CD4-positive, CD25-positive, alpha-beta regulatory T cell (primary cell): ENCODE data around the gene TNFAIP2. TPM values are rescaled to one million over a fixed set of nuclear protein-coding genes. Genes with fewer than 3 reads are reported as not detected.

ENCODE experiments used
- ATAC-seq, 2 donors: fragments of 150-1000 bp; cut with Tn5 transposase; one replicate each; pipeline ENCODE4 v1.10.0; 2021; ENCODE audit warnings: low read depth in 2 of 2, moderate number of reproducible peaks in 2 of 2, moderate library complexity in 1 of 2
- DNase-seq, 3 donors: peaks; one replicate each; pipeline versions ENCODE4 v3.0.0 to v3.0.0-alpha.2; 2012 to 2022; ENCODE audit warnings: mixed read lengths in 1 of 3
- H3K27ac ChIP-seq: one replicate; pipeline ENCODE4 v1.7.0; 2013; ENCODE audit warnings: mild to moderate bottlenecking, low read length; ENCODE audit not compliant: insufficient read depth, poor library complexity, severe bottlenecking
- H3K27me3 ChIP-seq: one replicate; pipeline ENCODE4 v1.7.0; 2013; ENCODE audit warnings: low read length; ENCODE audit not compliant: control insufficient read depth, insufficient read depth
- H3K36me3 ChIP-seq: one replicate; pipeline ENCODE4 v1.7.0; 2013; ENCODE audit warnings: mild to moderate bottlenecking, low read length, moderate library complexity; ENCODE audit not compliant: control insufficient read depth, insufficient read depth
- H3K4me1 ChIP-seq: 2 replicates; pipeline ENCODE4 v1.7.0; 2013; ENCODE audit warnings: mild to moderate bottlenecking, low read length; ENCODE audit not compliant: insufficient read depth, control insufficient read depth, poor library complexity, severe bottlenecking
- H3K4me3 ChIP-seq: one replicate; pipeline ENCODE4 v1.7.0; 2013; ENCODE audit warnings: low read depth, mild to moderate bottlenecking, low read length, moderate library complexity
- H3K9me3 ChIP-seq, 2 experiments: 1 replicate in 1 of 2; 2 replicates in 1 of 2; pipeline ENCODE4 v1.7.0; 2013; ENCODE audit warnings: low read length in 2 of 2, mild to moderate bottlenecking in 1 of 2, moderate library complexity in 1 of 2; ENCODE audit not compliant: control insufficient read depth in 2 of 2
- H3K27ac Mint-ChIP-seq, 3 donors: one replicate each; pipeline ENCODE4 v1.8.0; 2020 to 2022; ENCODE audit warnings: mild to moderate bottlenecking in 3 of 3, mixed read lengths in 3 of 3, moderate library complexity in 2 of 3
- H3K27me3 Mint-ChIP-seq: one replicate; pipeline ENCODE4 v1.8.0; 2022; ENCODE audit warnings: mild to moderate bottlenecking, mixed read lengths
- H3K36me3 Mint-ChIP-seq: one replicate; pipeline ENCODE4 v1.8.0; 2020; ENCODE audit warnings: mixed read lengths
- H3K4me1 Mint-ChIP-seq, 4 donors: one replicate each; pipeline ENCODE4 v1.8.0; 2020 to 2022; ENCODE audit warnings: mixed read lengths in 4 of 4, mild to moderate bottlenecking in 1 of 4
- H3K4me3 Mint-ChIP-seq, 4 donors: one replicate each; pipeline ENCODE4 v1.8.0; 2020 to 2022; ENCODE audit warnings: mild to moderate bottlenecking in 4 of 4, mixed read lengths in 4 of 4, moderate library complexity in 3 of 4
- H3K9me3 Mint-ChIP-seq, 7 donors: one replicate each; pipeline ENCODE4 v1.8.0; 2020 to 2022; ENCODE audit warnings: mixed read lengths in 7 of 7, mild to moderate bottlenecking in 3 of 7, moderate library complexity in 2 of 7
- polyA plus RNA-seq, 4 donors: library from polyadenylated mRNA; unstranded; fragments of 300-500 nt; fragmentation: Illumina TruSeq; gene quantifications; one replicate each; pipeline ENCODE4 v1.2.3, GENCODE V29; 2021
- total RNA-seq: library from RNA; stranded (reverse); gene quantifications from one replicate; pipeline ENCODE4 v1.2.3, GENCODE V29; 2022

TNFAIP2 gene
- total and polyA plus RNA-seq, 5 donors from 2014 or later: 0.64 TPM; not detected in 4

DNA sequence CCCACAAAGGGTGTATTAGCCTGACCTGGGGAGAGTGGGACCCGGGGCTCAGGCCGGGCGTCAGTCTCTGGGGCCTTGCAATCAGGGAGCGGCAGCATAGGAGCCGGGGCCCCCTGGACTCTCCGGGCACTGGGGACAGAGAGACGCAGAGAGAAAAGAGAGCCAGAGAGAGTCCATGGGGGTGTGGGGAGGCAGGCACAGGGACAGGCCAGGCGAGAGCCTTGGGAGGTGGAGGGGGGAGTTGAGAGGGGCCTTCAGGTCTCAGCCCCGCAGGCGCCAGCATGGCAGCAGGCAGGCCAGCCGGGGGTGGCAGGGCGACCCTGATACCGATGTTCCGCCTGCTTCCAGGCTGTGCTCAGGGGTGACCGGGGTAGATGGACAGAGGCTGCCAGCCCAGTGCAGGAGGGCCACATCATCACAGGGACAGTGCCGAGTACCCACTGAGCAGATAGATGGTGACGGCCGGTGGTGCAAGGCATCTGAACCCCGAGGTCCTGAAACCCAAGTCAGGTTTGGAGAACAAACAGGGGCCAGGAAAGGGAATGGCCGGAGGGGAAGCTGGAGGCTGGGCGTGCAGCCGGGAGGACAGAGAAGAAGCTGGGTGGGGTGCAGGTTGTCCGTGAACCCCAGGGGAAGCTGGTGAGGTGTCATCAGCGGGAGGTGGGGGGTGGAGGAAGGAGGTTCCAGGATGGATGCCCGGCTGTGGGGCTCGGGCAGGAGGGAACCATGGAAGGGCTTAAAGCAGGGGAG is 25.8 kb upstream of the TNFAIP2 start:
- DNase-seq (no peak), ATAC-seq (no peak)
- Histone ChIP-seq H3K9me3 (no peaks in the 10 kb centered on the region), H3K36me3 (no peaks in the 10 kb centered on the region), H3K4me1 (no peaks in the 10 kb centered on the region), H3K27me3 (no peaks in the 10 kb centered on the region), H3K4me3 (no peak overlapping the region), H3K27ac (no peak overlapping the region)
- Mint-ChIP-seq H3K36me3 (no peaks in the 10 kb centered on the region), H3K9me3 (peaks cover 0 to 3% (median 0%) of the 10 kb centered on the region in 7 donors), H3K4me3 (no peak overlapping the region), H3K27me3 (peaks cover 14% of the 10 kb centered on the region), H3K27ac (no peak overlapping the region), H3K4me1 (peaks cover 0 to 4% (median 0%) of the 10 kb centered on the region in 4 donors)

DNA sequence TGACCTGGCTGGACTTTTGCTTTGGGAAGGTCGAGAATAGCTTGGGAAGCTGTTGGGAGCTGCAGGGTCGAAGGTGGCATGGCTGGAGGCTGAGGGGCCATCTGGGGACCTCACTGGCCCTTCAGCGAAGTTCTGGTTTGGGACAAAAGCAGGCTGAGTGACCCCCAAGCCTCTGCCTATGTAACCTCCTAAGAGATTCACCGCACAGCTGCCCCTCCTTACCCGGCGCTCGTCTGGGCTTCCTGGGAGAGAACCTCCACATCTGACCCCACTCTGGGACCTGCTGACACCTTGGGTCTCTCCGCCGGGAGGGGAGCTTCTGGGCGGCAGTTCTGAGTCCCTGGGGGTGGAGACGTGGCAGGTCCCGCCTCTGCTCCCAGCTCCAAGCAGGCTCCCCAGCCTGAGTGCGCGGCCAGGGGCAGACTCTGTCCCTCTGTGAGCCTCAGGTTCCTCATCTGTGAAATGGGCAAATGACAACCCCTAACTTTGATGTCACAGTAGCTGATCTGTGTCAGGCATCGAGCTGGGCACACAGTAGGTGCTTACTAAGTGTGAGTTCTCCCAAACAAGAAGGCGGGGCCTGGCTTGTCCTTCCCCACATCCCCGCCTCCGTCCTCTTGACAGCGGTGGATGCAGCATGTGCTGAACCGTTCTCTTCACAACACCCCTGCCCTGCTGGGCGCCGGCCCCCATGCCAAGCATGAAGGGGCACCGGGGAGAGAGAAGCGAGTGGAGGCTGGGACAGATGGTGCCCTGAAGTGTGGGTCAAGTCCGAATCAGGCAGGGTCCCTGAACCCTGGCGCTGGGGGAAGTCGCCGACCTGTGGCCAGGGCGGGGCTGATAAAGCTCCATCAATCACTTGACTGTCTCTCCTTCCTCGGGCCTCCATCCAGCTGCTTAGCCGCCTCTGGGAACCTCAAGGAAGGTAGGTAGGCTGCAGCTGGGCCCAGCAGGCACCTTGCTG is 25.0 kb upstream of the TNFAIP2 start:
- DNase-seq (no peak), ATAC-seq (no peak)
- peaks cover 0 to 4% (median 0%) of the 10 kb centered on the region in 4 donors for H3K4me1 Mint-ChIP-seq
- no peaks in the 10 kb centered on the region for H3K36me3 ChIP-seq
- no peak overlapping the region for H3K27ac Mint-ChIP-seq
- H3K27ac ChIP-seq: no peak overlapping the region
- no peak overlapping the region for H3K4me3 ChIP-seq
- H3K9me3 ChIP-seq: no peaks in the 10 kb centered on the region
- H3K4me3 Mint-ChIP-seq: no peak overlapping the region
- H3K4me1 ChIP-seq: no peaks in the 10 kb centered on the region
- no peaks in the 10 kb centered on the region for H3K27me3 ChIP-seq
- peaks cover 0 to 3% (median 0%) of the 10 kb centered on the region in 7 donors for H3K9me3 Mint-ChIP-seq
- H3K27me3 Mint-ChIP-seq: peaks cover 14% of the 10 kb centered on the region
- H3K36me3 Mint-ChIP-seq: no peaks in the 10 kb centered on the region

DNA sequence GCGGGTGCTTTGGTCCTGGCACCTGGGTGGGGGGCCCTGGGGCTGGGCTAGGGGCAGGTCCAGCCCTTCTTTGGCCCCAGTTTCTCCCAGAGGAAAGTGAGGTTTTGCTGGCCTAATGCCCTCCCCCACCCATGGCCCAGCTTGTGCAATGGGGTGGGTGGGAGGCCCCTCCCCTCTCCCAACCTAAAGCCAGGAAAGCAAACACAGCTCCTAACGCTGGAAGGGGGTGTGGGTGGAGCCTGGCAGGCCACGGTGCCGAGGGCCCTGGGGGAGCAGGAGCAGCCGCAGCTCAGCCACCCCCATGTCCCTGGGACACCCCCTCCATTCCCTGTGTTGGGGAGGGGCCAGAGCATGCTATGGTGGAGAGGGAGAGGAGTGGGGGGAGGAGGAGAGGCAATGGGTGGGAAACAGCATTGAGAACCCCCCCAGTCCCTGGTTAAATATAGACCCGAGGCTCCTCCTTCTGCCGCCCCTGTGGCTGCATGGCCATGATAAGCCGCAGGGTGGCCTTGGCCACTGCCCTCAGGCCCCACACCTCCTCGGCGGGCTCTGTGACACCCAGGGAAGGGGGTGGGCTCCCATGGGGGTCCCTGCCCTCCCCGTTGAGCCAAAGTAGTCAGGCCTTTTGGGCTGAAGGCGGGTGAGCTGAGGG is 24.1 kb upstream of the TNFAIP2 start:
- peaks cover 14% of the 10 kb centered on the region for H3K27me3 Mint-ChIP-seq
- no peaks in the 10 kb centered on the region for H3K9me3 ChIP-seq
- H3K4me1 Mint-ChIP-seq: peaks cover 0 to 7% (median 0%) of the 10 kb centered on the region in 4 donors
- DNase-seq (no peak), ATAC-seq (no peak)
- H3K4me3 ChIP-seq: no peak overlapping the region
- no peaks in the 10 kb centered on the region for H3K36me3 ChIP-seq
- no peak overlapping the region for H3K27ac Mint-ChIP-seq
- H3K4me1 ChIP-seq: no peaks in the 10 kb centered on the region
- H3K36me3 Mint-ChIP-seq: no peaks in the 10 kb centered on the region
- peaks cover 0 to 3% (median 0%) of the 10 kb centered on the region in 7 donors for H3K9me3 Mint-ChIP-seq
- no peaks in the 10 kb centered on the region for H3K27me3 ChIP-seq
- H3K4me3 Mint-ChIP-seq: no peak overlapping the region
- H3K27ac ChIP-seq: no peak overlapping the region

GRCh38 chr14:103099733-103100280 is 23.5 kb upstream of the TNFAIP2 start:
- peaks cover 17% of the 10 kb centered on the region for H3K27me3 Mint-ChIP-seq
- H3K36me3 ChIP-seq: no peaks in the 10 kb centered on the region
- ATAC-seq (no peak), DNase-seq (no peak)
- no peaks in the 10 kb centered on the region for H3K27me3 ChIP-seq
- no peak overlapping the region for H3K27ac Mint-ChIP-seq
- H3K36me3 Mint-ChIP-seq: no peaks in the 10 kb centered on the region
- H3K9me3 ChIP-seq: no peaks in the 10 kb centered on the region
- H3K4me3 ChIP-seq: no peak overlapping the region
- H3K4me1 Mint-ChIP-seq: peaks cover 0 to 9% (median under 1%) of the 10 kb centered on the region in 4 donors
- no peak overlapping the region for H3K4me3 Mint-ChIP-seq
- peaks cover 4% of the 10 kb centered on the region for H3K4me1 ChIP-seq
- H3K9me3 Mint-ChIP-seq: peaks cover 0 to 3% (median 0%) of the 10 kb centered on the region in 7 donors
- no peak overlapping the region for H3K27ac ChIP-seq

GRCh38 chr14:103100281-103101121 is 22.8 kb upstream of the TNFAIP2 start:
- Mint-ChIP-seq H3K4me1 (peaks cover 0 to 14% (median 5%) of the 10 kb centered on the region in 4 donors), H3K27me3 (peaks cover 22% of the 10 kb centered on the region), H3K9me3 (peaks cover 0 to 3% (median 0%) of the 10 kb centered on the region in 7 donors), H3K36me3 (no peaks in the 10 kb centered on the region), H3K4me3 (no peak overlapping the region), H3K27ac (no peak overlapping the region)
- ATAC-seq (no peak), DNase-seq (no peak)
- Histone ChIP-seq H3K9me3 (no peaks in the 10 kb centered on the region), H3K4me3 (no peak overlapping the region), H3K27ac (no peak overlapping the region), H3K27me3 (peaks cover 2% of the 10 kb centered on the region), H3K36me3 (no peaks in the 10 kb centered on the region), H3K4me1 (peaks cover 6% of the 10 kb centered on the region)

GRCh38 chr14:103101257-103101962 is 21.9 kb upstream of the TNFAIP2 start:
- no peaks in the 10 kb centered on the region for H3K36me3 ChIP-seq
- H3K27me3 Mint-ChIP-seq: peaks cover 31% of the 10 kb centered on the region
- no peak overlapping the region for H3K4me3 Mint-ChIP-seq
- no peaks in the 10 kb centered on the region for H3K36me3 Mint-ChIP-seq
- H3K4me1 Mint-ChIP-seq: peaks cover 0 to 17% (median 5%) of the 10 kb centered on the region in 4 donors
- H3K27ac Mint-ChIP-seq: no peak overlapping the region
- H3K9me3 ChIP-seq: no peaks in the 10 kb centered on the region
- DNase-seq (no peak), ATAC-seq (no peak)
- H3K4me1 ChIP-seq: peaks cover 6% of the 10 kb centered on the region
- peaks cover 0 to 3% (median 0%) of the 10 kb centered on the region in 7 donors for H3K9me3 Mint-ChIP-seq
- H3K27me3 ChIP-seq: peaks cover 2% of the 10 kb centered on the region
- H3K27ac ChIP-seq: no peak overlapping the region
- H3K4me3 ChIP-seq: no peak overlapping the region
